ENCODE results near the gene ACTN3. TPM values are rescaled to one million over a fixed set of nuclear protein-coding genes. Genes with fewer than 3 reads are reported as not detected.

The ACTN3 gene
- total RNA-seq, 1 experiment from 2014 or later, result not detected

DNA sequence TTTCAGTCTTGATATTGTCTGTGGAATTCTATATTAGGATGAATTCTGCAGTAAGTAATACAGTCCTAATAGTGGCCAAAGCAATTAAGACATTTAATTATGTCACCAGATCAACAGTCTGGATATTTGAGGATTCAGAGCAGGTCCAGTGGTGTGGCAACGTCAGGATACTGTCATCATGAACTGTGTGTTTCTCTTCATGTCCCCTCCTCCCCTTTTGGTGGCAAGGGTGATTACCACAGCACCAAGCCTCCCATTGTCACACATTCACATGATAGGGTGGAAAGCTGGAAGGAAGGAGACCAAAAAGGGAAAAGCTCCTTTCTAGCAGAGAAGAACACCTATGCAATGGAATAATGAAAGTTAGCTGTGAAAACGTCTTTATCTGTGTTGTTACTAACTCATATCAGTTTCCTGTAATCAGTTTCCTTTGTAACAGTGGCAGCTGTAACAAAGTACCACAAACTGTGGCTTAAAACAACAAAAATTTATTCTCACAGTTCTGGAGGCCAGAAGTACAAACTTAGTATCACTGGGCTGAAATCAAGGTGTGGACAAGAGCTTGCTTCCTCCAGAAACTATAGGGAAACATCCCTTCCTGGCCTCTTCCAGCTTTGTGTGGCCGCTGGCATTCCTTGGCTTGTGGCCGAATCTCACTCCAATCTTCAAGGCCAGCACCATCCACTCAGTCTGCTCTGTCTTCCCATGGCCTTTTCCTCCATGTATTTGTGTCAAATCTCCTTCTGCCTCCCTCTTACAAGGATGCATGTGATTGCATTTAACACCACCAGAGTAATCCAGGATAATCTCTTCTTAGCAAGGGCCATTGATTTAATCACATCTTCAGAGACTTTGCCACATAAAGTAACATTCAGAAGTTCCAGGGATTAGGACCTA, 63.3 kb downstream of the ACTN3 start:
- in situ Hi-C loops (cut with HindIII; ENCODE audit: low pct_unique_long_range_greater_than_20kb, low sequenced_read_pairs), result no loop called here
- no peak for DNase-seq (ENCODE audit: low read depth, low spot score)

DNA sequence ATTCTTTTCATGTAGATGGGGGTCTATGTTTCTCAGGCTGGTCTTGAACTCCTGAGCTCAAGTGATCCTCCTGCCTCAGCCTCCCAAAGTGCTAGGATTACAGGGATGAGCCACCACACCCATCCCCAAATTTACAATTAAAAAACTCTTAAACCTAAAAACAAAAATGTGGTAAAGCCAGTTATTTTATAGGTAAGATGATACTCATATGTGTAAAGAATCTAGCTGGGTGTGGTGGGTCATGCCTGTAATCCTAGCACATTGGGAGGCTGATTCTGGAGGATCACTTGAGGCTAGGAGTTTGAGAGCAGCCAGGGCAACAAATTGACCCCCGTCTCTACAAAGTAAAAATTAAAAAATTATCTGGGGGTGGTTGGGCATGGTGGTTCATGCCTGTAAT, 65.8 kb downstream of the ACTN3 start:
- DNase-seq (ENCODE audit: low read depth, low spot score), result no peak
- in situ Hi-C loops (cut with HindIII; ENCODE audit: low pct_unique_long_range_greater_than_20kb, low sequenced_read_pairs), result no loop called here

Other genes with a start within 250 kb of the ACTN3 start
- gene CD248, start 229.9 kb upstream of the ACTN3 start, total RNA-seq (2014; rRNA removed; shearing (Covaris generic)), result not detected in 2 replicates
- gene RIN1, start 210.5 kb upstream of the ACTN3 start, total RNA-seq (2014; rRNA removed; shearing (Covaris generic)), result 12.1 and 12.2 TPM in 2 replicates
- 70.2 and 70.5 TPM in 2 replicates for gene BRMS1, start 201.8 kb upstream of the ACTN3 start, total RNA-seq (2014; rRNA removed; shearing (Covaris generic))
- 58.8 and 65.6 TPM in 2 replicates for gene B4GAT1, start 199.3 kb upstream of the ACTN3 start, total RNA-seq (2014; rRNA removed; shearing (Covaris generic))
- 0.63 and 2.0 TPM in 2 replicates for gene SLC29A2, start 175.1 kb upstream of the ACTN3 start, total RNA-seq (2014; rRNA removed; shearing (Covaris generic))
- gene NPAS4, start 125.9 kb upstream of the ACTN3 start, total RNA-seq (2014; rRNA removed; shearing (Covaris generic)), result not detected in 2 replicates
- gene MRPL11, start 108.1 kb upstream of the ACTN3 start, total RNA-seq (2014; rRNA removed; shearing (Covaris generic)), result 45.4 and 63.4 TPM in 2 replicates
- gene PELI3, start 80.0 kb upstream of the ACTN3 start, total RNA-seq (2014; rRNA removed; shearing (Covaris generic)), result 7.4 and 8.1 TPM in 2 replicates
- 40.9 and 43.5 TPM in 2 replicates for gene DPP3, start 66.5 kb upstream of the ACTN3 start, total RNA-seq (2014; rRNA removed; shearing (Covaris generic))
- 6.3 and 9.1 TPM in 2 replicates for gene BBS1, start 36.3 kb upstream of the ACTN3 start, total RNA-seq (2014; rRNA removed; shearing (Covaris generic))
- 19.6 and 26.8 TPM in 2 replicates for gene ZDHHC24, start 855 bp upstream of the ACTN3 start, total RNA-seq (2014; rRNA removed; shearing (Covaris generic))
- 35.2 and 43.1 TPM in 2 replicates for gene CTSF, start 21.7 kb downstream of the ACTN3 start, total RNA-seq (2014; rRNA removed; shearing (Covaris generic))
- 0.08 and 0.24 TPM in 2 replicates for gene CCDC87, start 46.2 kb downstream of the ACTN3 start, total RNA-seq (2014; rRNA removed; shearing (Covaris generic))
- 13.4 and 15.1 TPM in 2 replicates for gene CCS, start 46.3 kb downstream of the ACTN3 start, total RNA-seq (2014; rRNA removed; shearing (Covaris generic))
- gene RBM14, start 69.7 kb downstream of the ACTN3 start, total RNA-seq (2014; rRNA removed; shearing (Covaris generic)), result 23.3 and 26.1 TPM in 2 replicates
- 58.3 and 73.6 TPM in 2 replicates for gene RBM4, start 91.8 kb downstream of the ACTN3 start, total RNA-seq (2014; rRNA removed; shearing (Covaris generic))
- 8.1 and 11.0 TPM in 2 replicates for gene RBM4B, start 131.0 kb downstream of the ACTN3 start, total RNA-seq (2014; rRNA removed; shearing (Covaris generic))
- gene SPTBN2, start 182.3 kb downstream of the ACTN3 start, total RNA-seq (2014; rRNA removed; shearing (Covaris generic)), result 19.5 and 23.3 TPM in 2 replicates

All from SK-MEL-5 (cell line).